ENCODE measurements around the gene AUNIP. TPM values are rescaled to one million over a fixed set of nuclear protein-coding genes. Genes with fewer than 3 reads are reported as not detected.

Gene AUNIP
- total RNA-seq, 4 donors from 2014 or later, result not detected

DNA sequence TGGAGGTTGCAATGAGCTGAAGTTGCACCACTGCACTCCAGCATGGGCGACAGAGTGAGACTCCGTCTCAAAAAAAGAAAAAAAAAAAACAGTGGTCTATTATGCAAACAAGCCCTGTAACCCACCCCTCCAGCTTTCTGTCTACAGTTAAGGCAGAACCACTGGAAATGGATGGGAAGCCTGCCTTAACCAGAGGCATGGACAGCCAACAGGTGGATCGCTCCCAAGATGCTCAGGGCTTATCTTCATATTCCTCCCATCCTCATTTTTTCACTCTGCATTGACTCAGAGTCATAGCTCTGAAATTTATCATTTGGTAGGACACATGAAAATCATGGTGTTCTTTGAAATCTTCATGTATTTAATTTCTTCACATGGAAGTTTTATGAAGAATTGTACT, 30.8 kb downstream of the AUNIP start:
- Histone ChIP-seq H3K27me3 (no peaks in the 10 kb centered on the region), H3K36me3 (peaks cover 70 to 72% of the 10 kb centered on the region in 2 donors), H3K4me1 (no peaks in the 10 kb centered on the region), H3K4me3 (replicated peaks in 1 of 3) (no peak overlapping the region), H3K9me3 (no peaks in the 10 kb centered on the region), H3K27ac (no peak overlapping the region)
- TF ChIP-seq POLR2A (IDR thresholded peaks at IDR 0.05), result no peak
- TF ChIP-seq, protein P1, sequence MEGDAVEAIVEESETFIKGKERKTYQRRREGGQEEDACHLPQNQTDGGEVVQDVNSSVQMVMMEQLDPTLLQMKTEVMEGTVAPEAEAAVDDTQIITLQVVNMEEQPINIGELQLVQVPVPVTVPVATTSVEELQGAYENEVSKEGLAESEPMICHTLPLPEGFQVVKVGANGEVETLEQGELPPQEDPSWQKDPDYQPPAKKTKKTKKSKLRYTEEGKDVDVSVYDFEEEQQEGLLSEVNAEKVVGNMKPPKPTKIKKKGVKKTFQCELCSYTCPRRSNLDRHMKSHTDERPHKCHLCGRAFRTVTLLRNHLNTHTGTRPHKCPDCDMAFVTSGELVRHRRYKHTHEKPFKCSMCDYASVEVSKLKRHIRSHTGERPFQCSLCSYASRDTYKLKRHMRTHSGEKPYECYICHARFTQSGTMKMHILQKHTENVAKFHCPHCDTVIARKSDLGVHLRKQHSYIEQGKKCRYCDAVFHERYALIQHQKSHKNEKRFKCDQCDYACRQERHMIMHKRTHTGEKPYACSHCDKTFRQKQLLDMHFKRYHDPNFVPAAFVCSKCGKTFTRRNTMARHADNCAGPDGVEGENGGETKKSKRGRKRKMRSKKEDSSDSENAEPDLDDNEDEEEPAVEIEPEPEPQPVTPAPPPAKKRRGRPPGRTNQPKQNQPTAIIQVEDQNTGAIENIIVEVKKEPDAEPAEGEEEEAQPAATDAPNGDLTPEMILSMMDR (IDR thresholded peaks at IDR 0.05), result no peak
- intact Hi-C loops (cut with DNase I), result no loop called here
- DNase-seq, result no peak
- 61 to 64% methylated on average over 3 of the region's 3 CpGs for WGBS, 2 donors

DNA sequence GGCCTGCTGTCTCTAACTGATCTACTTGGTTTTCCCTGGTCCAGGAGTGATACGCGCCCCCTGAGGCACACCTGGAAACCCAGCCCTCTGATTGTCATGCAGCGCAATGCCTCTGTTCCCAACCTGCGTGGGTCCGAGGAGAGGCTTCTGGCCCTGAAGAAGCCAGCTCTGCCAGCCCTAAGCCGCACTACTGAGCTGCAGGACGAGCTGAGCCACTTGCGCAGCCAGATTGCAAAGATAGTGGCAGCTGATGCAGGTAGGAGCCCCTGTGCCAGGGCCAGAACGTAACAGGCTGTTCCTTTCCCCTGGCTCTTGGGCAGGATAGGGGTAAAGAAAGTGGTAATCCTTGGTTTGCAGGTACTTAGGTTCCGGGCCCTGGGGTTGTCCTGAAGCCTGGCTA, 32.7 kb downstream of the AUNIP start:
- 97 to 100% methylated on average over 4 to 7 of the region's 10 CpGs for WGBS, 2 donors
- H3K36me3 ChIP-seq, result peaks cover 51 to 53% of the 10 kb centered on the region in 2 donors
- TF ChIP-seq, protein P1 (IDR thresholded peaks at IDR 0.05), result no peak
- no peak for TF ChIP-seq POLR2A (IDR thresholded peaks at IDR 0.05)
- no peaks in the 10 kb centered on the region for H3K9me3 ChIP-seq
- no peak overlapping the region for H3K27ac ChIP-seq
- H3K4me3 ChIP-seq (replicated peaks in 1 of 3), result no peak overlapping the region
- DNase-seq, result no peak
- peaks cover 10 to 15% of the 10 kb centered on the region in 2 donors for H3K4me1 ChIP-seq
- no peaks in the 10 kb centered on the region for H3K27me3 ChIP-seq
- intact Hi-C loops (cut with DNase I), result no loop called here

DNA sequence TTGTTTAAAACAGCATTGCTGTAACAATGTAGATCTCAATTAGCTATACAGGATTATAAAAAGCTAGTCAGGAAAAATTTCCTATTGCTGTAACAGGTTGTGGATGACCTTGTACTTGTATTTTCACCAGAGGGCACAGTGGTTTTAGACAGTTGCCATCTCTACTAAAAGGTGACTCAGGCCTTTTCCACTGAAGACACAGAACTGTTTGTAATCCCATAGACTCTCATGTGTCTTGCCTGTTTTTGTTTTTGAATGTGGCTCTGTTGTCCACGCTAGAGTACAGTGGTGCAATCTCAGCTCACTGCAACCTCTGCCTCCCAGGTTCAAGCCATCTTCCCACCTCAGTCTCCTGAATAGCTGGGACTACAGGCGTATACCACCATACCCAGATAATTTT, 33.7 kb downstream of the AUNIP start:
- WGBS, 2 donors, result 92 to 96% methylated on average over 2 of the region's 2 CpGs
- no peak overlapping the region for H3K27ac ChIP-seq
- no peak overlapping the region for H3K4me3 ChIP-seq (replicated peaks in 1 of 3)
- H3K9me3 ChIP-seq, result no peaks in the 10 kb centered on the region
- no peak for DNase-seq
- H3K27me3 ChIP-seq, result no peaks in the 10 kb centered on the region
- H3K36me3 ChIP-seq, result peaks cover 43 to 44% of the 10 kb centered on the region in 2 donors
- TF ChIP-seq, protein P1 (IDR thresholded peaks at IDR 0.05), result no peak
- no peak for TF ChIP-seq POLR2A (IDR thresholded peaks at IDR 0.05)
- peaks cover 19 to 23% of the 10 kb centered on the region in 2 donors for H3K4me1 ChIP-seq
- intact Hi-C loops (cut with DNase I), result no loop called here

DNA sequence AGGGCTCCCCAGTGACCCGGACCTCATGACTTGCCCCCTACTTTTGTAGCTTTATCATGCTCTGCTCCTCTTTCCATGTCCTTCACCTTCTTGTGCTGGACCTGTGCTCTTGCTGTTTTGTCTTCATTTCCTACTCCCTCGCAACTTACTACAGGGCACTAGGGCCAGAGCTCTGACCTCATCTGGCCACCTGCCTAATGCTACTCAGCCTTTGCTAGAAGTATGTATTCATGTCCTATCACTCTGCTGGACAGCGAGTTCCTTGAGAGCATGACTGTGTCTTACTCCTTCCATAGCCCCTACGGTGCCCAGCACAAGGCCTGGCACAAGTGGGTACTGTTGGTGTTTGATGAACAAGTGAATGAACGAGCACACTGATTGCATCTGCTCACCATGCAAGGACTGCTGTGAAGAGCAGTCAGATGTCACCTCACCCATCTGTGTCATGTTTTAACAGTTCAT, 37.6 kb downstream of the AUNIP start:
- intact Hi-C loops (cut with DNase I), result no loop called here
- Histone ChIP-seq H3K36me3 (peaks cover 5 to 6% of the 10 kb centered on the region in 2 donors), H3K4me3 (replicated peaks in 1 of 3) (no peak overlapping the region), H3K4me1 (peaks cover 29 to 40% of the 10 kb centered on the region in 2 donors), H3K27me3 (no peaks in the 10 kb centered on the region), H3K27ac (peak overlapping the region in 2 of 3 donors; percentile 22 to 81), H3K9me3 (no peaks in the 10 kb centered on the region)
- 54 to 56% methylated on average over 5 of the region's 5 CpGs for WGBS, 2 donors
- DNase-seq, result peak; percentile 66 to 68
- TF ChIP-seq, protein P1 (IDR thresholded peaks at IDR 0.05), result no peak
- TF ChIP-seq POLR2A (IDR thresholded peaks at IDR 0.05), result peak in 1 of 2 donors; percentile 15

DNA sequence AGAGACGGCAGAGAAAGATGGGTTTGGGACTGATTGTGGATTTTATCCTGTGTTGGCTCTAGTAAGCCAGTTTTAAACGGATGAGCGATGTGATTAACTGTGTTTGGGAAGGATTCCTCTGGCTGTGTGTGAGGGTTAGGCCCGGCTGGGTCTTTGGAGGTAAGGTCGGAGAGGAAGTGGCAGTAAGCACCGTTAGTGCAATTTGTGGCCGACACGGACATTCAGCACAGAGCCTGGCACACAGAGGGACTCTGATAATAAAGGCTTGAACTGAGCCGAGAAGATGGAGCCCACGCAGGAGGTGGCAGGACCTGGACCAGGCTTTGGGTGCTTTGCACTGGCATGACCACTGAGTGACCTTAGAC, 38.2 kb downstream of the AUNIP start:
- TF ChIP-seq, protein P1 (IDR thresholded peaks at IDR 0.05), result no peak
- TF ChIP-seq POLR2A (IDR thresholded peaks at IDR 0.05), result no peak
- Histone ChIP-seq H3K4me3 (replicated peaks in 1 of 3) (peak overlapping the region; percentile 64 to 98 (median 97)), H3K4me1 (peaks cover 29 to 40% of the 10 kb centered on the region in 2 donors), H3K27me3 (no peaks in the 10 kb centered on the region), H3K9me3 (no peaks in the 10 kb centered on the region), H3K27ac (peak overlapping the region; percentile 81 to 93 (median 90)), H3K36me3 (peaks cover 0 to under 1% of the 10 kb centered on the region in 2 donors)
- intact Hi-C loops (cut with DNase I), result no loop called here
- no peak for DNase-seq
- WGBS, 2 donors, result 42 to 45% methylated on average over 10 of the region's 10 CpGs
